ENCODE data around the gene TEAD3. TPM values are rescaled to one million over a fixed set of nuclear protein-coding genes. Genes with fewer than 3 reads are reported as not detected.

The TEAD3 gene
- polyA plus RNA-seq = 0.10 and 0.42 TPM in 2 replicates
- 0.23 TPM in 1 of 2 replicates, not detected in the other for polyA minus RNA-seq

DNA sequence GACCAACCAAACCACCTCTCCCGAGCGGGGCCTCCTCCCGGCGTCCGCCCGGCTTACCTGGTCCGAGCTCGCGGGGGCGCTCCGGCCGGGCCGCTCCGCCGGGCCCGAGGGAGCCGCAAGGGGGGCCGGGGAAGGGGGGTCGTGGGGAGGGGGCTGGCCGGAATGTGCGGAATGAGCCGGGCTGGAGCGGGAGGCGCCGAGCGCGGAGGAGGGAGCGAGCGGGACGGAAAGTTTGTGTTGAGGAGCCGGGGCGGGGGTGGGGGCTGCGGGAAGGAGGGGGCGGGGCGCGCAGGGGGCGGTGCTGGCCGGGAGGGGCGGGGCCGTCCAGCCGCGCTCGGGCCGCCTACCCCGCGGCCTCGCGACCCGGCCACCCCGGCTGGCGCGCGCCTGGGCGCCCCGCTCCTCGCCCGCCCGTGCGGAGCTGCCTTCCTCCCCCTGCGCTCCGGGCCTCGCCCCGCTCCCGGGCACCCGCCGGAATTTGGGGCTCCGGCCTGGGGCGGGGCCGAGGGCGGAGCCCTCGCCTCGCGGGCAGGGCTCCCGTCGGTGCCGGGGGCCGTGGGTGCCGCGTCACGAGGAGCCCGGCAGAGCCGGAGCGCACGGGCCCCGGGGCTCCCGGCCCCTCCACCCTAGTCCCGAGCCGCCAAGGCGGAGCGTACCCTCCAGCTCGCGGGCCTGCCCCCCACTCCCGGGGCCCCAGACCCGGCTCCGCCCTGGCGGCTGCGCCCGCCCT lies at the start of gene TEAD3:
Gene TEAD3, minus strand, starts transcription at position 239 of the 730 bp plus-strand sequence.
- H2AFZ ChIP-seq (ENCODE audit: low read depth, low read length) = no peak within 1 kb of the TSS
- no peaks in the 10 kb centered on the region for H3K36me3 ChIP-seq (ENCODE audit: insufficient read depth, low read length)
- H3K9me3 ChIP-seq (ENCODE audit: low read length) = no peaks in the 10 kb centered on the region
- TF ChIP-seq, protein P1, sequence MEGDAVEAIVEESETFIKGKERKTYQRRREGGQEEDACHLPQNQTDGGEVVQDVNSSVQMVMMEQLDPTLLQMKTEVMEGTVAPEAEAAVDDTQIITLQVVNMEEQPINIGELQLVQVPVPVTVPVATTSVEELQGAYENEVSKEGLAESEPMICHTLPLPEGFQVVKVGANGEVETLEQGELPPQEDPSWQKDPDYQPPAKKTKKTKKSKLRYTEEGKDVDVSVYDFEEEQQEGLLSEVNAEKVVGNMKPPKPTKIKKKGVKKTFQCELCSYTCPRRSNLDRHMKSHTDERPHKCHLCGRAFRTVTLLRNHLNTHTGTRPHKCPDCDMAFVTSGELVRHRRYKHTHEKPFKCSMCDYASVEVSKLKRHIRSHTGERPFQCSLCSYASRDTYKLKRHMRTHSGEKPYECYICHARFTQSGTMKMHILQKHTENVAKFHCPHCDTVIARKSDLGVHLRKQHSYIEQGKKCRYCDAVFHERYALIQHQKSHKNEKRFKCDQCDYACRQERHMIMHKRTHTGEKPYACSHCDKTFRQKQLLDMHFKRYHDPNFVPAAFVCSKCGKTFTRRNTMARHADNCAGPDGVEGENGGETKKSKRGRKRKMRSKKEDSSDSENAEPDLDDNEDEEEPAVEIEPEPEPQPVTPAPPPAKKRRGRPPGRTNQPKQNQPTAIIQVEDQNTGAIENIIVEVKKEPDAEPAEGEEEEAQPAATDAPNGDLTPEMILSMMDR (IDR thresholded peaks at IDR 0.05; ENCODE audit: poor library complexity, severe bottlenecking) = no peak
- H3K27ac ChIP-seq (ENCODE audit: low read length) = no peak within 1 kb of the TSS
- peak within 1 kb of the TSS; percentile 35 for H3K4me2 ChIP-seq (ENCODE audit: low read length)
- no peaks in the 10 kb centered on the region for H3F3A ChIP-seq (ENCODE audit: insufficient read depth, low read length, poor library complexity, severe bottlenecking)
- H3K9me2 ChIP-seq (ENCODE audit: insufficient read depth, low read length) = no peaks in the 10 kb centered on the region
- no peaks in the 10 kb centered on the region for H4K20me1 ChIP-seq (ENCODE audit: insufficient read depth)
- peaks cover 31% of the 10 kb centered on the region for H3K27me3 ChIP-seq (ENCODE audit: insufficient read depth, low read depth, low read length)
- H3K9ac ChIP-seq (ENCODE audit: low read length) = peak within 1 kb of the TSS; percentile 16
- H3K79me2 ChIP-seq (replicated peaks; ENCODE audit: insufficient read depth, low read length) = no peaks in the 10 kb centered on the region
- H3K4me3 ChIP-seq (ENCODE audit: low read length) = peak within 1 kb of the TSS; percentile 65

DNA sequence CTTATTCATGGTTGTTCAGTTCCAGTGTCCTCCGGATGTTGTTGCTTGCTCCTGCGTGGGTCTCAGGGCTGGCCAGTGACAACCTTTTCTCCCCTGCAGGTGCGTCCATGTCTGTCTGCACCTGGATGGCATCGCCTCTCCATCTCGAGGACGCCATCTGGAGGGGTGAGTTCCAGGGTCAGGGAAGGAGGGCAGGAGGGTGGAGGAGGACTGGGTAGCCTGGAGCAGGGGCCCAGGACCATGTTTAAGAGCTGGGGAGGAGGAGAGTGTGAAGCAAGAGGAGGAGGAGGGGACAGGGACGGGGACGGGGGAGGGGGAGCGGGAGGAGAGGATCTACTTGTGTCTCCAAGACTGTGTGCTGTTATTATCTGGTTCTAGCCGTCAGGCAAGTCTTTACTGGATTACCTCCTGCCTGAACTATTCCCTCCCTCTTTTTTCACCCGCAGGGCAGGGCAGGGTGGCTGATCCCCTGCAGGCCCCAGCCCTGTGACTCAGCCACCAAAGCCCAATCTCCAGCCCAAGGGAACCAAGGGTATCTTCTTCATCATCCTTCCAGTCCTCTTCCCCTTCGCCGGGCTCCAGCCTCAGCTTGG lies 48.0 kb upstream of the TEAD3 start:
- no peaks in the 10 kb centered on the region for H3K9me2 ChIP-seq (ENCODE audit: insufficient read depth, low read length)
- H2AFZ ChIP-seq (ENCODE audit: low read depth, low read length) = no peak overlapping the region
- no peaks in the 10 kb centered on the region for H3K9me3 ChIP-seq (ENCODE audit: low read length)
- no peaks in the 10 kb centered on the region for H3K27me3 ChIP-seq (ENCODE audit: insufficient read depth, low read depth, low read length)
- H3K4me3 ChIP-seq (ENCODE audit: low read length) = no peak overlapping the region
- H3K27ac ChIP-seq (ENCODE audit: low read length) = no peak overlapping the region
- TF ChIP-seq, protein P2, sequence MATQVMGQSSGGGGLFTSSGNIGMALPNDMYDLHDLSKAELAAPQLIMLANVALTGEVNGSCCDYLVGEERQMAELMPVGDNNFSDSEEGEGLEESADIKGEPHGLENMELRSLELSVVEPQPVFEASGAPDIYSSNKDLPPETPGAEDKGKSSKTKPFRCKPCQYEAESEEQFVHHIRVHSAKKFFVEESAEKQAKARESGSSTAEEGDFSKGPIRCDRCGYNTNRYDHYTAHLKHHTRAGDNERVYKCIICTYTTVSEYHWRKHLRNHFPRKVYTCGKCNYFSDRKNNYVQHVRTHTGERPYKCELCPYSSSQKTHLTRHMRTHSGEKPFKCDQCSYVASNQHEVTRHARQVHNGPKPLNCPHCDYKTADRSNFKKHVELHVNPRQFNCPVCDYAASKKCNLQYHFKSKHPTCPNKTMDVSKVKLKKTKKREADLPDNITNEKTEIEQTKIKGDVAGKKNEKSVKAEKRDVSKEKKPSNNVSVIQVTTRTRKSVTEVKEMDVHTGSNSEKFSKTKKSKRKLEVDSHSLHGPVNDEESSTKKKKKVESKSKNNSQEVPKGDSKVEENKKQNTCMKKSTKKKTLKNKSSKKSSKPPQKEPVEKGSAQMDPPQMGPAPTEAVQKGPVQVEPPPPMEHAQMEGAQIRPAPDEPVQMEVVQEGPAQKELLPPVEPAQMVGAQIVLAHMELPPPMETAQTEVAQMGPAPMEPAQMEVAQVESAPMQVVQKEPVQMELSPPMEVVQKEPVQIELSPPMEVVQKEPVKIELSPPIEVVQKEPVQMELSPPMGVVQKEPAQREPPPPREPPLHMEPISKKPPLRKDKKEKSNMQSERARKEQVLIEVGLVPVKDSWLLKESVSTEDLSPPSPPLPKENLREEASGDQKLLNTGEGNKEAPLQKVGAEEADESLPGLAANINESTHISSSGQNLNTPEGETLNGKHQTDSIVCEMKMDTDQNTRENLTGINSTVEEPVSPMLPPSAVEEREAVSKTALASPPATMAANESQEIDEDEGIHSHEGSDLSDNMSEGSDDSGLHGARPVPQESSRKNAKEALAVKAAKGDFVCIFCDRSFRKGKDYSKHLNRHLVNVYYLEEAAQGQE (IDR thresholded peaks at IDR 0.05; ENCODE audit: borderline replicate concordance) = no peak
- TF ChIP-seq, protein P1 (IDR thresholded peaks at IDR 0.05; ENCODE audit: poor library complexity, severe bottlenecking) = no peak
- TF ChIP-seq TAF1 (IDR thresholded peaks at IDR 0.05; ENCODE audit: low read depth) = no peak
- TF ChIP-seq SMC3 (conservative IDR thresholded peaks at IDR 0.05; ENCODE audit: poor library complexity) = no peak
- TF ChIP-seq EZH2 (IDR thresholded peaks at IDR 0.05; ENCODE audit: borderline replicate concordance, insufficient read depth, low read length, poor library complexity, severe bottlenecking) = no peak
- no peak for TF ChIP-seq EP300 (conservative IDR thresholded peaks at IDR 0.05; ENCODE audit: poor library complexity, severe bottlenecking)
- no peaks in the 10 kb centered on the region for H3K36me3 ChIP-seq (ENCODE audit: insufficient read depth, low read length)
- H3K9ac ChIP-seq (ENCODE audit: low read length) = no peak overlapping the region
- H3F3A ChIP-seq (ENCODE audit: insufficient read depth, low read length, poor library complexity, severe bottlenecking) = no peaks in the 10 kb centered on the region
- no peaks in the 10 kb centered on the region for H4K20me1 ChIP-seq (ENCODE audit: insufficient read depth)
- no peaks in the 10 kb centered on the region for H3K79me2 ChIP-seq (replicated peaks; ENCODE audit: insufficient read depth, low read length)
- H3K4me2 ChIP-seq (ENCODE audit: low read length) = no peak overlapping the region

Data from neural cell (in vitro differentiated cells).